ENCODE measurements around the gene ADIRF.

- no peak for TF ChIP-seq ARID3A (IDR thresholded peaks at IDR 0.05; ENCODE audit: borderline replicate concordance, low read depth, low read length)
- TF ChIP-seq ZBTB26 (CRISPR knock-in tag; IDR thresholded peaks at IDR 0.05), result no peak
- TF ChIP-seq POLR2A (conservative IDR thresholded peaks at IDR 0.05), result no peak
- TF ChIP-seq L3MBTL2 (IDR thresholded peaks at IDR 0.05), result no peak
- no peak for TF ChIP-seq ZNF175 (CRISPR knock-in tag; IDR thresholded peaks at IDR 0.05; ENCODE audit: low read depth)
- TF ChIP-seq ATF2 (CRISPR knock-in tag; IDR thresholded peaks at IDR 0.05), result no peak
These were observed 12.0 kb upstream of the ADIRF start for GRCh38 chr10:86956195-86956847.

Measured in K562 (cell line).